Measurements from ENCODE around the gene NLE1. TPM values are rescaled to one million over a fixed set of nuclear protein-coding genes. Genes with fewer than 3 reads are reported as not detected.
A peak's percentile ranks its signal among the peaks of the same experiment; 100 is the strongest.
"Not testable (repeated sequence)": the region's sequence is repeated elsewhere in the genome, so short reads cannot be mapped to it uniquely, and the experiment has no call there.

Gene NLE1
- total RNA-seq, 6 experiments from 2014 or later = 15.2 to 21.0 (median 18.5) TPM

DNA sequence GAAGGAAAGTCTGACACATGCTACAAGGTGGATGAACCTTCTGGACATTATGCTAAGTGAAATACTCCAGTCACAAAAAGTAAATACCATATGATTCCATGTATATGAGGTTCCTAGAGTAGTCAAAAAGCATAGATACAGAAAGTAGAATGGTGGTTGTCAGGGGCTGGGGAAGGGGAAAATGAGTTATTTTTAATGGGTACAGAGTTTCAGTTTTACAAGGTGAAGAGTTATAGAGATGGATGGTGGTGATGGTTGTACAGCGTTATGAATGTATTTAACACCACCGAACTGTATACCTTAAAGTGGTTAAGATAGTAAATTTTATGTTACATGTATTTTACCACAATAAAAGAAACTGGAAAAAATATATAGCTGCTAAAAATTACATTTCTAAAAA lies 40.4 kb downstream of the NLE1 start:
- Mint-ChIP-seq H3K4me3 (no peak overlapping the region), H3K27me3 (ENCODE audit: insufficient read depth) (no peaks in the 10 kb centered on the region; the same call in 1 of the 2 replicates), H3K9me3 (no peaks in the 10 kb centered on the region), H3K27ac (no peak overlapping the region), H3K36me3 (ENCODE audit: low read depth) (peaks cover 40% of the 10 kb centered on the region), H3K4me1 (ENCODE audit: low read depth) (no peaks in the 10 kb centered on the region)
- TF ChIP-seq, protein P1, sequence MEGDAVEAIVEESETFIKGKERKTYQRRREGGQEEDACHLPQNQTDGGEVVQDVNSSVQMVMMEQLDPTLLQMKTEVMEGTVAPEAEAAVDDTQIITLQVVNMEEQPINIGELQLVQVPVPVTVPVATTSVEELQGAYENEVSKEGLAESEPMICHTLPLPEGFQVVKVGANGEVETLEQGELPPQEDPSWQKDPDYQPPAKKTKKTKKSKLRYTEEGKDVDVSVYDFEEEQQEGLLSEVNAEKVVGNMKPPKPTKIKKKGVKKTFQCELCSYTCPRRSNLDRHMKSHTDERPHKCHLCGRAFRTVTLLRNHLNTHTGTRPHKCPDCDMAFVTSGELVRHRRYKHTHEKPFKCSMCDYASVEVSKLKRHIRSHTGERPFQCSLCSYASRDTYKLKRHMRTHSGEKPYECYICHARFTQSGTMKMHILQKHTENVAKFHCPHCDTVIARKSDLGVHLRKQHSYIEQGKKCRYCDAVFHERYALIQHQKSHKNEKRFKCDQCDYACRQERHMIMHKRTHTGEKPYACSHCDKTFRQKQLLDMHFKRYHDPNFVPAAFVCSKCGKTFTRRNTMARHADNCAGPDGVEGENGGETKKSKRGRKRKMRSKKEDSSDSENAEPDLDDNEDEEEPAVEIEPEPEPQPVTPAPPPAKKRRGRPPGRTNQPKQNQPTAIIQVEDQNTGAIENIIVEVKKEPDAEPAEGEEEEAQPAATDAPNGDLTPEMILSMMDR (IDR thresholded peaks at IDR 0.05) = no peak
- DNase-seq = no peak

DNA sequence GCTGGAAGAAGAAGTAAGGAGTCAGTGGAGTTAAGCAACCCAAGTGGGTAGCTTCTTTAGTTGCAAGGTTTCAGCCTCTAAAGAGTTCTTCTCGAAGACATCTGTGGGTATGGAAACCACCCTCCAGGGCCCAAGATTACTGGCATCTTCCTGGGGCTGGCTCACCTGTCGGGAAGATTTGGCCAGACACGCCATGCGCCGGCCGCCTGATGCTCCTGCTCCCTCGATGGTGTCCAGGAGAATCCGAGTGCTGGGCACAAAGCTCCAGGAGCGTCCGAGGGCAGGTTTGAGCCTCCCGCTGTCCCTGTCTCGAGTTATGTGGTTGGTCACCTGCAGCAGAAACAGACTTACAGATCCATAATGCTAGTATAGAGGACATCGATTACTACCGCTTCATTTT lies 41.1 kb downstream of the NLE1 start:
- DNase-seq = no peak
- H3K4me3 Mint-ChIP-seq = no peak overlapping the region
- peaks cover 34% of the 10 kb centered on the region for H3K36me3 Mint-ChIP-seq (ENCODE audit: low read depth)
- no peak overlapping the region for H3K27ac Mint-ChIP-seq
- TF ChIP-seq, protein P1 (IDR thresholded peaks at IDR 0.05) = no peak
- H3K9me3 Mint-ChIP-seq = no peaks in the 10 kb centered on the region
- H3K27me3 Mint-ChIP-seq (ENCODE audit: insufficient read depth) = no peaks in the 10 kb centered on the region
- no peaks in the 10 kb centered on the region for H3K4me1 Mint-ChIP-seq (ENCODE audit: low read depth)

DNA sequence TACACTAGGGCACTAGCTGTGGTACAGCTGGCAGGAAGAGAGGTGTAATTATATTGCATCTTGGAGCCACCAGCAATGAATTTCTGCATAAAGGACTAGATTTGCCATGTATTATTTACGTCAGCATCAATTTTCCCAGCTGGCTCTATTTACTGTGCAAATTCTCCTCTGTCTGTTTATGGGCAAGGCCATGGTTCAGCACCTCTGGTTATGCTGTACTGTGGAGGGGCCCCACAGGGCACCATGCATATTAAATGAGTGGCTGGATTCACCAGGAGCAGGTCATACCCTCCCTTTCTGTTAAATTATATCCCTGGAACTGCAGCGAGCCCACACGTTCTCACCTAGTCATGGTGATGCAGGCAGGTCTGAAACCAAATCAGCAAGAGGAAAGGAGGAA lies 42.2 kb downstream of the NLE1 start:
- peaks cover 23% of the 10 kb centered on the region for H3K36me3 Mint-ChIP-seq (ENCODE audit: low read depth)
- DNase-seq = no peak

DNA sequence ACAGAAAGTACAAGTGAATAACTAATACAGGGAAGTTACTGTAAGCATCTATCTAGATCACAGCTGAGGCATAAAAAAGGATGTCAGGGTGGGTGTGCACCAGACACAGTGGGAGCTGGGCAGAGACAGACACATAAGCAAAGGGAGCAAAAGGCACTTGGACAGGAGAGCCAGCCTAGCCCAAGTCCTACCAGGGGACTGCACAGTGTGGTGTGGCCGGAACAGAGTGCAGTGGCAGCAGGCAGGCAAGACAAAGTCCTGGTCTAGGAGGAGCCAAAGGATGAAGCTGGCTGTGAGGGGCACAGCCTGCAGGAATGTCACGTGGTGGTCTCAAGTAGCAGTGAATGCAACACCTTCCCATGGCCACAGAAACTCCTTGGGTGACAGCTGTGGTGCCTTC lies 44.3 kb downstream of the NLE1 start:
- Mint-ChIP-seq H3K27me3 (ENCODE audit: insufficient read depth) (no peaks in the 10 kb centered on the region), H3K27ac (no peak overlapping the region), H3K36me3 (ENCODE audit: low read depth) (peaks cover 11% of the 10 kb centered on the region; the same call in 1 of the 2 replicates), H3K4me1 (ENCODE audit: low read depth) (peaks cover 9% of the 10 kb centered on the region), H3K4me3 (no peak overlapping the region), H3K9me3 (no peaks in the 10 kb centered on the region)
- TF ChIP-seq, protein P1 (IDR thresholded peaks at IDR 0.05) = no peak
- DNase-seq = no peak

More for the DNA sequence above, 42.2 kb downstream of the NLE1 start:
- H3K27me3 Mint-ChIP-seq (ENCODE audit: insufficient read depth) = no peaks in the 10 kb centered on the region
- H3K9me3 Mint-ChIP-seq = no peaks in the 10 kb centered on the region
- TF ChIP-seq, protein P1 (IDR thresholded peaks at IDR 0.05) = no peak
- peaks cover 4% of the 10 kb centered on the region for H3K4me1 Mint-ChIP-seq (ENCODE audit: low read depth)
- no peak overlapping the region for H3K4me3 Mint-ChIP-seq
- no peak overlapping the region for H3K27ac Mint-ChIP-seq

DNA sequence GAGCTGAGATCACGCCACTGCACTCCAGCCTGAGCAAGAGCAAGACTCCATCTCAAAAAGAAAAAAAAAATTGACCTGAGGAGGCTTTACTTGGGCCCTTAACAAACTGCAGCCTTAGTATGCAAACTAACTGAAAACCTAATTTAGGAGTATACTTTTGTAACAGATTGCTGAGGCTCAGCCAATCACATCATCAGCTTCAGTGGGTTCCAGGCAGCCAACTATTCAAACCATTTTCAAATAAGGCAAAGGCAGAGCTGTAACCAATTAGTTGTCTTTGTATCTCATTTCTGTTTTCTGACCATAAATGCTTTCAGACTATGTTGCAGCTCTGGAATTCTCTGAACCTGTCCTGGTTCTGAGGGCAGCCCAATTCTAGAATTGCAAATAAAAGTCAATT lies 46.4 kb downstream of the NLE1 start:
- Mint-ChIP-seq H3K36me3 (ENCODE audit: low read depth) (peaks cover 7% of the 10 kb centered on the region; the same call in 1 of the 2 replicates), H3K4me1 (ENCODE audit: low read depth) (peaks cover 9% of the 10 kb centered on the region), H3K4me3 (no peak overlapping the region), H3K27ac (no peak overlapping the region), H3K9me3 (no peaks in the 10 kb centered on the region), H3K27me3 (ENCODE audit: insufficient read depth) (no peaks in the 10 kb centered on the region)
- no peak for DNase-seq
- TF ChIP-seq, protein P1 (IDR thresholded peaks at IDR 0.05) = no peak

DNA sequence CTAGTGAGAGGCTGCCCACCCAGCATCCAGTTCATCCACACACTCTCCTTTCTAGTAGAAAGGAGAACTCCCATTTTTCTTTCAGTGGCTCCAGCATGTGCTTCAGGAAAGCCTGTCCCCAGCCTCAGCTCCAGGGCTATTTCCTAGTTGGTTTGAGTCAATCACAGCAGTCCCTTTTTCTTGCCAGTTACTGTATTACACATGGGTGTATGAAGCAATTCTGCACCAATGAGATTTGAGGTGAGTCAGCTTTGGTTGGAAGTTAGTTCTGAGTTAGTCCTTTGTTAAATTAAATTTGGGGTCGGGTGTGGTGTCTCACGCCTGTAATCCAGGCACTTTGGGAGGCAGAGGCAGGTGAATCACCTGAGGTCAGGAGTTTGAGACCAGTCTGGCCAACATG lies 47.2 kb downstream of the NLE1 start:
- Mint-ChIP-seq H3K4me1 (ENCODE audit: low read depth) (peaks cover 9% of the 10 kb centered on the region), H3K4me3 (no peak overlapping the region), H3K9me3 (no peaks in the 10 kb centered on the region), H3K27me3 (ENCODE audit: insufficient read depth) (no peaks in the 10 kb centered on the region), H3K36me3 (ENCODE audit: low read depth) (no peaks in the 10 kb centered on the region; the same call in 1 of the 2 replicates), H3K27ac (peak overlapping the region; percentile 81)
- TF ChIP-seq, protein P1 (IDR thresholded peaks at IDR 0.05) = no peak
- DNase-seq = peak; percentile 84

DNA sequence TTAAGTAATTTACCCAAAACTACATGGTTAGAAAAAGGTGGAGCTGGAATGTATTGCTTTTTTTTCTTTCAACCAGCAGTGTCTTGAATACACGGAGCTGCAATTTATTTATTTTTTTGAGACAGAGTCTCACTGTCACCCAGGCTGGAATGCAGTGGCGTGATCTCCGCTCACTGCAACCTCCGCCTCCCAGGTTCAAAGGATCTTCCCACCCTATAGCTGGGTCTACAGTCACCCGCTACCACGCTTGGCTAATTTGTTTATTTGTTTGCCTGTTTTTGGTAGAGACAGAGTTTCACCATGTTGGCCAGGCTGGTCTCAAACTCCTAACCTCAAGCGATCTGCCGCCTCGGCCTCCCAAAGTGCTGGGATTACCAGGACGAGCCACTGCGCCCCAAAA lies 51.4 kb downstream of the NLE1 start:
- not testable (repeated sequence) for H3K9me3 Mint-ChIP-seq; H3K27ac Mint-ChIP-seq; H3K27me3 Mint-ChIP-seq (ENCODE audit: insufficient read depth); H3K4me3 Mint-ChIP-seq; H3K36me3 Mint-ChIP-seq (ENCODE audit: low read depth); DNase-seq
- peaks cover 42% of the 10 kb centered on the region for H3K4me1 Mint-ChIP-seq (ENCODE audit: low read depth)

Data from HFFc6 (cell line).